Astrocyte of the cerebellum (primary cell): ENCODE data around the gene CYP2E1.
"Not testable (repeated sequence)": the region's sequence is repeated elsewhere in the genome, so short reads cannot be mapped to it uniquely, and the experiment has no call there.

Experiments used
- DNase-seq: peaks from one replicate; pipeline ENCODE4 v3.0.0-alpha.2; 2011; ENCODE audit warnings: low read depth
- H3K4me3 ChIP-seq: 2 replicates; pipeline ENCODE4 v1.5.1; 2011; ENCODE audit warnings: mild to moderate bottlenecking, low read depth, low read length, moderate library complexity
- CTCF ChIP-seq: IDR thresholded peaks from 2 replicates; pipeline ENCODE4 v1.5.1; 2012; ENCODE audit warnings: low read length, low read depth, moderate library complexity, mild to moderate bottlenecking; ENCODE audit errors: missing control alignments
- in situ Hi-C: cut with HindIII; loops from 2 replicates; pipeline ENCODE4 v1.10.0; 2017; ENCODE audit warnings: low sequenced_read_pairs

Gene CYP2E1

GRCh38 chr10:133515471-133515870 lies 11.7 kb upstream of the CYP2E1 start:
- DNase-seq, result no peak
- in situ Hi-C loops, result no loop called here
- no peak overlapping the region for H3K4me3 ChIP-seq
- TF ChIP-seq CTCF, result no peak

- in situ Hi-C loops, result no loop called here
- no peak for TF ChIP-seq CTCF
- no peak for DNase-seq
- no peak overlapping the region for H3K4me3 ChIP-seq
These were observed 11.1 kb upstream of the CYP2E1 start for GRCh38 chr10:133516057-133516456.

GRCh38 chr10:133518517-133518916 lies 8.6 kb upstream of the CYP2E1 start:
- DNase-seq, H3K4me3 ChIP-seq, in situ Hi-C loops: not testable (repeated sequence)

- no peak for DNase-seq
- in situ Hi-C loops, result no loop called here
- H3K4me3 ChIP-seq, result no peak overlapping the region
- TF ChIP-seq CTCF, result peak; percentile 50
These were observed 6.9 kb upstream of the CYP2E1 start for GRCh38 chr10:133520193-133520738.

- H3K4me3 ChIP-seq, result no peak overlapping the region
- DNase-seq, result no peak
- no peak for TF ChIP-seq CTCF
- in situ Hi-C loops, result no loop called here
These were observed 3.4 kb upstream of the CYP2E1 start for GRCh38 chr10:133523631-133524203.

GRCh38 chr10:133525444-133525843 lies 1.7 kb upstream of the CYP2E1 start:
- no peak for TF ChIP-seq CTCF
- no peak for DNase-seq
- H3K4me3 ChIP-seq, result no peak overlapping the region
- in situ Hi-C loops, result no loop called here

- no peak for TF ChIP-seq CTCF
- no peak overlapping the region for H3K4me3 ChIP-seq
- in situ Hi-C loops, result no loop called here
- DNase-seq, result no peak
These were observed 658 bp downstream of the CYP2E1 start for GRCh38 chr10:133527771-133528271.
